ENCODE measurements around the gene SMKR1.

Gene SMKR1

GRCh38 chr7:129557686-129558481, 55.6 kb downstream of the SMKR1 start:
- TF ChIP-seq ZFX (IDR thresholded peaks at IDR 0.05; ENCODE audit: borderline replicate concordance) (no peak), CTCF (IDR thresholded peaks at IDR 0.05) (no peak)
- no peak overlapping the region for H3K27ac ChIP-seq

- TF ChIP-seq CTCF (IDR thresholded peaks at IDR 0.05) (no peak), ZFX (IDR thresholded peaks at IDR 0.05; ENCODE audit: borderline replicate concordance) (no peak)
These were observed 57.2 kb downstream of the SMKR1 start for GRCh38 chr7:129559564-129559963.

DNA sequence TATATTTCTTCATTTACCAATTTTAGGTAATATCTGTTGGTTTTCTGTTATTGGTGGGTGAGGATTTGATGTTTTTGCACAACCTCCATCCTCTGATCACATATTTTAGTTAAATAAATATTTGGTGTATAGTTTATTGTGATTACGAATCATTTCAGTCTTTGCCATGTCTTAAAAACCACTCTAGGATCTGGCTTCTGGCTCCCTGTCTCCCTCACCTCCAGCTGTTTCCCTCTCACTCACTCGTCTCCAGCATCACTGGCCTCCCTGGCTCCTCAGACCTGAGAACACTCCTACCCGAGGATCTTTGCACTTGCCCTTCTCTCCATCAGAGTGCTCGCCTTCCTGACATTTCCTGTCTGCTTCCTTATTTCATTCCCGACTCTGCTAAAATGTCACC, 58.5 kb downstream of the SMKR1 start:
- H3K27ac ChIP-seq: no peak overlapping the region
- TF ChIP-seq CTCF (IDR thresholded peaks at IDR 0.05): no peak

More at GRCh38 chr7:129559564-129559963, 57.2 kb downstream of the SMKR1 start:
- no peak overlapping the region for H3K27ac ChIP-seq

GRCh38 chr7:129561677-129562359, 59.5 kb downstream of the SMKR1 start:
- no peak overlapping the region for H3K27ac ChIP-seq
- TF ChIP-seq ZFX (IDR thresholded peaks at IDR 0.05; ENCODE audit: borderline replicate concordance) (no peak), CTCF (IDR thresholded peaks at IDR 0.05) (no peak)
